HG03064 (cell line): ENCODE results near the gene KCNF1.

Experiments
- ATAC-seq: cut with Tn5 transposase; IDR thresholded peaks from one replicate; pipeline ENCODE4 v1.9.1; 2021; ENCODE audit warnings: low read depth; ENCODE audit not compliant: unreplicated experiment

Gene KCNF1

GRCh38 chr2:10918661-10919409 lies 7.1 kb downstream of the KCNF1 start:
- ATAC-seq, result no peak

DNA sequence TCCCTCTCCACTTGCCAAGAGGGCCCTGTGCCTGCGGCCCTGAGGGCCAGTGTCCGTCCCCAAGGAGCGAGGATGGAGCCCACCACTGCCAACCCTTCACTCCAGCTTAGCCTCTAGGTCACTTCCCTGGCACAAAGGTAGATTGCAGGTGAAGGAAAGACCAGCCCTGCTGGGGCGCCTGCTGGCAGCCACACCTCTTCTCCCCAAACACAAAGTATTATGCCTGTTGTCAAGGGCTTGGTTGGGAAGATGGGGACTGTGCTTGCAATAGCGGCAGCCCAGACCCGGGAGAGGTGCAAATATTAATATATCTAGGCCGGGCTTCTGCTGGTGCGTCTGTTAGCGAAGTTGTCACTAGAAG lies 7.7 kb downstream of the KCNF1 start:
- ATAC-seq, result no peak

GRCh38 chr2:10919771-10920621 lies 8.3 kb downstream of the KCNF1 start:
- ATAC-seq, result no peak

DNA sequence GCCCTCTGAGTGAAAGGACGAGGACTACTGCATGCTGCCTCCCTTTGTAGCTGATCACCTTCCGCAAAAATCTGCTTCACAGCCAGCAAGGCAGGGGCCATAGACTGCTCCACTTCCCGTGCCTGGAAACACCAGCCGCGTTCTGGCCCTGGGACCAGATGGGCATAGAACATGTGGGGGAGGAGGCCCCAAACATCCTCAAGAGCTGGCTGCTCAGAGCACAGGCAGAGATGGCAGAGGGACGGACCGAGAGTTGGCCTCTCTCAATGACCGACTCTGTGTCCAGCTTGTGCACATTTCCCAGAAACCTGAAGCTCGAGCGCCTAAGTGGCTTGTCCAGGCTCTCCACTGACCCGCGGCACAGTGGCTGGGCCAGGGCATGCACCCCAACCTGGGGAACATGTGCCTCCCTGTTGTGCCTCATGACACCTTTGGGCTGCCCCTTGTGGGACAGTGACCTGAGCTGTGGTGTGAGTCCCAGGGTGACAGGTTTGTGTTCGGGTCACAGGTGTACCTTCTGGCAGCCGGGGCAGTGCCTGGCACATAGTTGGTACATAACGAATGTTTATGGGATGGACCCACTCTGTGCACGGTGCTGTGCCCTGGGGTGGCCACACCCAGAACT lies 9.1 kb downstream of the KCNF1 start:
- ATAC-seq, result no peak

- no peak for ATAC-seq
Observed at GRCh38 chr2:10921525-10921924, 9.8 kb downstream of the KCNF1 start.

GRCh38 chr2:10922307-10923007 lies 10.7 kb downstream of the KCNF1 start:
- no peak for ATAC-seq

GRCh38 chr2:10923008-10923375 lies 11.3 kb downstream of the KCNF1 start:
- ATAC-seq, result no peak

DNA sequence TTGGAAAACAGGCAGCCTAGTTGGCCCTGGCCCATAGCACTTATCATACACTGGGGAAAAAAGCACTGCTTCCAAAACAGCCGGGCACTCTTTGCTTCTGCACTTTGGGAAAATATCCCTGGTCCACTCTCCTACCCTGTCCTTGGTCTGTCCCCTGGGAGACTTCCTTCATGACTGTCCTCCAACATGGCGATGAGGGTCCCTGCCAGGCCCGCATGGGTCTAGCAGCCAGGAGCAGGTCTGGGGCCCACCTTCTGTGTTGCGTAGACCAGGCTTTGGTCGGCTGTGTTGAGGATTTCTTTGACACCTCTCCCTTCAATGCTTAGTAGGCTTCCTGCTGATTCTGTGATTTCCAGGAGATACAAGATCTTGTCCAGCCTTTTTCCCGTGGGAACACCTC lies 12.2 kb downstream of the KCNF1 start:
- no peak for ATAC-seq

GRCh38 chr2:10924441-10924840 lies 12.7 kb downstream of the KCNF1 start:
- ATAC-seq, result no peak

- ATAC-seq, result no peak
Observed at GRCh38 chr2:10924859-10925258, 13.1 kb downstream of the KCNF1 start.

GRCh38 chr2:10926191-10926820 lies 14.6 kb downstream of the KCNF1 start:
- no peak for ATAC-seq

DNA sequence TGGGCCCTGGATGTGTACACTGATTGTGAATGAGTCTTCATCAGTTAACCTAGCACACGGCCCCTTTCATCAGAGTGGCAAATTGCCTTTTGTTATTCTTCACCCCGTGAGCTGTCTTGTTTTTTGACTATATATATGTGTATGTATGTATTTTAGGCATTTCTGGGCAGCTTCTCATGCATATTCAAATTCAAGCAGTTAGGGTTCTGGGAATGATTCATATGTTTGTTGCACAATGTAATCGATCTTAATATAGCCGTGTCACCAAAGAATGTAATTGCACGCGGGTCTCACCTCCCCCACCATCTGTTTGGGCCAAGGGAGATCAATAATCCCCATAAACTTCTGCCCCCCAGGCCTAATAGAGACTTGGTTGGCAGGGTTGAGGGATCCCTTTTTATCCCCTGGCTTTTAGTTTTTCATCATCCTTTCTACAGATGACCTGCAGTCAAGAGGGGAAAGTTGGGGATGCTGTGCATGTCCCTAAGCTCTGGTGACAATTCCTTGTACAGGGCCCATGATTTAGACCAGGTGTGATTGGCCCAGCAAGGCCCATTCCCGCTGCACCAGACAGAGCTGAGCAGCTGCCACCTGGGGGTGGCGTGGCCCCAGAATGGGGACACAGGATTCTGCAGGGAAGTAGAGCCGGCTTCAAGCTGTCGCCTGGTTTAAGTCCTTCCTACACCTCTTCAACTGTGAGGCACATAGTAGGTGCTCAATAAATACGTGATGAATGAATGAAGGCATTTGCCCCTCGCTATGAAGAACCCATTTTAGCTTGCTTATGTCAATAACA lies 19.2 kb downstream of the KCNF1 start:
- ATAC-seq, result no peak

- ATAC-seq, result no peak
Observed at GRCh38 chr2:10931710-10932255, 20.0 kb downstream of the KCNF1 start.

GRCh38 chr2:10932345-10933151 lies 20.8 kb downstream of the KCNF1 start:
- no peak for ATAC-seq

DNA sequence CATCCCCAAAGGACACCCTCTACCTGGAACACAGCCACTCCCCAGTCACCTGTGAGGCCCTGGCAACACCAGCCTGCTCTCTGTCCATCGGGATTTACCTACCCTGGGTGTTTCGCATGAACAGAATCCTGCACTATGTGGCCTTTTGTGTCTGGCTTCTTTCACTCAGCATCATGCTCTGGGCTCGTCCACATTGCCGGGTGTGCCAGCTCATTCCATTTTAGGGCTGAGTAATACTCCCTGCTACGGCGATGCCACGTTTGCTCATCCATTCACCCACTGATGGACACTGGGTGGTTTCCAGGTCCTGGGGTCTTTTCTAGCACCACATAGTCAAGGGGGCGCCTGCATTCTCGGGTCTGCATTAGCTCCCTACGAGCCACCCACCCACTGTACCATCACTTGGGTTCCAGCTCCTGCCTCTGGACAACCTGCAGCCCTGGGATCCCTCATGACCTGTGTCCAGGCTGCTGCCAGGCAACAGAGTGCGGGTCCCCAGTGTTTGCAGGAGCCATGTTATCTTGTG lies 22.0 kb downstream of the KCNF1 start:
- ATAC-seq, result no peak

- ATAC-seq, result no peak
Observed at GRCh38 chr2:10934308-10934978, 22.7 kb downstream of the KCNF1 start.

- no peak for ATAC-seq
Observed at GRCh38 chr2:10934979-10935350, 23.2 kb downstream of the KCNF1 start.

- no peak for ATAC-seq
Observed at GRCh38 chr2:10935366-10935918, 23.7 kb downstream of the KCNF1 start.
